Measurements from ENCODE around the gene ACTL7B.
"Not testable (repeated sequence)": the region's sequence is repeated elsewhere in the genome, so short reads cannot be mapped to it uniquely, and the experiment has no call there.

ACTL7B gene

GRCh38 chr9:108851138-108851537, 4.6 kb downstream of the ACTL7B start:
- DNase-seq (ENCODE audit: low read depth in 1 of 2, low spot score in 1 of 2), result no peak
- TF ChIP-seq REST (IDR thresholded peaks at IDR 0.05; ENCODE audit: insufficient replicate concordance, low read depth), result no peak
- TF ChIP-seq POLR2AphosphoS5 (IDR thresholded peaks at IDR 0.05; ENCODE audit: low read depth), result no peak
- TF ChIP-seq SPI1 (IDR thresholded peaks at IDR 0.05; ENCODE audit: borderline replicate concordance, low read depth), result no peak
- TF ChIP-seq CTCF (IDR thresholded peaks at IDR 0.05; ENCODE audit: insufficient read depth, low read length), result no peak
- no peak for TF ChIP-seq GABPA (IDR thresholded peaks at IDR 0.05; ENCODE audit: low read depth)

GRCh38 chr9:108850293-108850897, 5.4 kb downstream of the ACTL7B start:
- no peak for DNase-seq (ENCODE audit: low read depth in 1 of 2, low spot score in 1 of 2)
- peaks cover 6% of the 10 kb centered on the region for H3K27me3 ChIP-seq (ENCODE audit: insufficient read depth, poor library complexity, severe bottlenecking)
- no peak overlapping the region for H3K27ac ChIP-seq (replicated peaks)
- TF ChIP-seq SPI1 (IDR thresholded peaks at IDR 0.05; ENCODE audit: borderline replicate concordance, low read depth), result no peak
- TF ChIP-seq GABPA (IDR thresholded peaks at IDR 0.05; ENCODE audit: low read depth), result no peak
- TF ChIP-seq POLR2AphosphoS5 (IDR thresholded peaks at IDR 0.05; ENCODE audit: low read depth), result no peak
- no peak for TF ChIP-seq REST (IDR thresholded peaks at IDR 0.05; ENCODE audit: insufficient replicate concordance, low read depth)
- no peak for TF ChIP-seq CTCF (IDR thresholded peaks at IDR 0.05; ENCODE audit: insufficient read depth, low read length)
- H3K4me3 ChIP-seq (replicated peaks; ENCODE audit: insufficient read depth, low read length), result no peak overlapping the region

More at GRCh38 chr9:108851138-108851537, 4.6 kb downstream of the ACTL7B start:
- no peak overlapping the region for H3K4me3 ChIP-seq (replicated peaks; ENCODE audit: insufficient read depth, low read length)
- H3K27me3 ChIP-seq (ENCODE audit: insufficient read depth, poor library complexity, severe bottlenecking), result peaks cover 6% of the 10 kb centered on the region
- H3K27ac ChIP-seq (replicated peaks), result no peak overlapping the region

GRCh38 chr9:108848296-108848695, 7.5 kb downstream of the ACTL7B start:
- H3K27ac ChIP-seq (replicated peaks); H3K27me3 ChIP-seq (ENCODE audit: insufficient read depth, poor library complexity, severe bottlenecking); H3K4me3 ChIP-seq (replicated peaks; ENCODE audit: insufficient read depth, low read length); DNase-seq (ENCODE audit: low read depth in 1 of 2, low spot score in 1 of 2): not testable (repeated sequence)

- TF ChIP-seq REST (IDR thresholded peaks at IDR 0.05; ENCODE audit: insufficient replicate concordance, low read depth), result no peak
- no peak for TF ChIP-seq GABPA (IDR thresholded peaks at IDR 0.05; ENCODE audit: low read depth)
- no peak for TF ChIP-seq SPI1 (IDR thresholded peaks at IDR 0.05; ENCODE audit: borderline replicate concordance, low read depth)
- TF ChIP-seq POLR2AphosphoS5 (IDR thresholded peaks at IDR 0.05; ENCODE audit: low read depth), result no peak
- no peak for TF ChIP-seq CTCF (IDR thresholded peaks at IDR 0.05; ENCODE audit: insufficient read depth, low read length)
- no peak for DNase-seq (ENCODE audit: low read depth in 1 of 2, low spot score in 1 of 2)
- H3K4me3 ChIP-seq (replicated peaks; ENCODE audit: insufficient read depth, low read length), result no peak overlapping the region
- H3K27ac ChIP-seq (replicated peaks), result no peak overlapping the region
- H3K27me3 ChIP-seq (ENCODE audit: insufficient read depth, poor library complexity, severe bottlenecking), result no peaks in the 10 kb centered on the region
These were observed 9.8 kb downstream of the ACTL7B start for GRCh38 chr9:108845947-108846346.
